ENCODE results near the gene SDR42E2. TPM values are rescaled to one million over a fixed set of nuclear protein-coding genes. Genes with fewer than 3 reads are reported as not detected.

Gene SDR42E2
- polyA plus RNA-seq, 1 donor from 2014 or later: not detected

DNA sequence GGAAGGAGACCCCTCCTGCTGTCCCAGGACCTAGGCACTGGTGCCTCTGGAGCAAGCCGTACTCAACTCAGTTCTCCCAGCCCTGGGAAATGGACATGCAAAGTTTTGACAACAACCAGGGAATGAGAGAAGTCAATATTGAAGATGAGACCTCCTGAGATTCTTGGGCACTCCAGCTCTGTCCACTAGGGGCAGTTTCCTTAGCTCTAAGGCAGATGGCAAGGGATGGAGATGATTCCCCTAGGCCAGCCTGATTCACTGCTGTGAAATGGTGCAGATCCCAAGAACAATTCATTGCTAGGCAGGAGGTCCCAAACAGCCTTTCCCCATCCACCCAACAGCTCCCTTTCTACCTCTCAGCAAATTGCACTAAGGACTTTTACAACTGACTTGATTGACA is 20.5 kb upstream of the SDR42E2 start:
- Histone ChIP-seq H2AFZ (ENCODE audit: low read depth, low read length) (no peak overlapping the region), H3K27me3 (ENCODE audit: insufficient read depth, low read depth, low read length) (no peaks in the 10 kb centered on the region), H3K9ac (ENCODE audit: low read length) (no peak overlapping the region), H3F3A (ENCODE audit: insufficient read depth, low read length, poor library complexity, severe bottlenecking) (no peaks in the 10 kb centered on the region), H3K4me2 (ENCODE audit: low read length) (no peak overlapping the region), H3K79me2 (replicated peaks; ENCODE audit: insufficient read depth, low read length) (no peaks in the 10 kb centered on the region), H3K36me3 (ENCODE audit: insufficient read depth, low read length) (no peaks in the 10 kb centered on the region), H3K4me3 (ENCODE audit: low read length) (no peak overlapping the region), H3K9me2 (ENCODE audit: insufficient read depth, low read length) (no peaks in the 10 kb centered on the region), H3K9me3 (ENCODE audit: low read length) (no peaks in the 10 kb centered on the region), H3K27ac (ENCODE audit: low read length) (no peak overlapping the region), H4K20me1 (ENCODE audit: insufficient read depth) (no peaks in the 10 kb centered on the region)
- no peak for TF ChIP-seq SMC3 (conservative IDR thresholded peaks at IDR 0.05; ENCODE audit: poor library complexity)
- no peak for TF ChIP-seq POLR2AphosphoS5 (IDR thresholded peaks at IDR 0.05)
- TF ChIP-seq CTCF (IDR thresholded peaks at IDR 0.05; ENCODE audit: poor library complexity, severe bottlenecking): no peak
- TF ChIP-seq MXI1 (conservative IDR thresholded peaks at IDR 0.05; ENCODE audit: poor library complexity, severe bottlenecking): no peak
- no peak for TF ChIP-seq RAD21 (conservative IDR thresholded peaks at IDR 0.05)
- TF ChIP-seq TAF1 (IDR thresholded peaks at IDR 0.05; ENCODE audit: low read depth): no peak
- no peak for TF ChIP-seq EP300 (conservative IDR thresholded peaks at IDR 0.05; ENCODE audit: poor library complexity, severe bottlenecking)
- TF ChIP-seq, protein P1, sequence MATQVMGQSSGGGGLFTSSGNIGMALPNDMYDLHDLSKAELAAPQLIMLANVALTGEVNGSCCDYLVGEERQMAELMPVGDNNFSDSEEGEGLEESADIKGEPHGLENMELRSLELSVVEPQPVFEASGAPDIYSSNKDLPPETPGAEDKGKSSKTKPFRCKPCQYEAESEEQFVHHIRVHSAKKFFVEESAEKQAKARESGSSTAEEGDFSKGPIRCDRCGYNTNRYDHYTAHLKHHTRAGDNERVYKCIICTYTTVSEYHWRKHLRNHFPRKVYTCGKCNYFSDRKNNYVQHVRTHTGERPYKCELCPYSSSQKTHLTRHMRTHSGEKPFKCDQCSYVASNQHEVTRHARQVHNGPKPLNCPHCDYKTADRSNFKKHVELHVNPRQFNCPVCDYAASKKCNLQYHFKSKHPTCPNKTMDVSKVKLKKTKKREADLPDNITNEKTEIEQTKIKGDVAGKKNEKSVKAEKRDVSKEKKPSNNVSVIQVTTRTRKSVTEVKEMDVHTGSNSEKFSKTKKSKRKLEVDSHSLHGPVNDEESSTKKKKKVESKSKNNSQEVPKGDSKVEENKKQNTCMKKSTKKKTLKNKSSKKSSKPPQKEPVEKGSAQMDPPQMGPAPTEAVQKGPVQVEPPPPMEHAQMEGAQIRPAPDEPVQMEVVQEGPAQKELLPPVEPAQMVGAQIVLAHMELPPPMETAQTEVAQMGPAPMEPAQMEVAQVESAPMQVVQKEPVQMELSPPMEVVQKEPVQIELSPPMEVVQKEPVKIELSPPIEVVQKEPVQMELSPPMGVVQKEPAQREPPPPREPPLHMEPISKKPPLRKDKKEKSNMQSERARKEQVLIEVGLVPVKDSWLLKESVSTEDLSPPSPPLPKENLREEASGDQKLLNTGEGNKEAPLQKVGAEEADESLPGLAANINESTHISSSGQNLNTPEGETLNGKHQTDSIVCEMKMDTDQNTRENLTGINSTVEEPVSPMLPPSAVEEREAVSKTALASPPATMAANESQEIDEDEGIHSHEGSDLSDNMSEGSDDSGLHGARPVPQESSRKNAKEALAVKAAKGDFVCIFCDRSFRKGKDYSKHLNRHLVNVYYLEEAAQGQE (IDR thresholded peaks at IDR 0.05; ENCODE audit: borderline replicate concordance): no peak
- no peak for TF ChIP-seq EZH2 (IDR thresholded peaks at IDR 0.05; ENCODE audit: borderline replicate concordance, insufficient read depth, low read length, poor library complexity, severe bottlenecking)

DNA sequence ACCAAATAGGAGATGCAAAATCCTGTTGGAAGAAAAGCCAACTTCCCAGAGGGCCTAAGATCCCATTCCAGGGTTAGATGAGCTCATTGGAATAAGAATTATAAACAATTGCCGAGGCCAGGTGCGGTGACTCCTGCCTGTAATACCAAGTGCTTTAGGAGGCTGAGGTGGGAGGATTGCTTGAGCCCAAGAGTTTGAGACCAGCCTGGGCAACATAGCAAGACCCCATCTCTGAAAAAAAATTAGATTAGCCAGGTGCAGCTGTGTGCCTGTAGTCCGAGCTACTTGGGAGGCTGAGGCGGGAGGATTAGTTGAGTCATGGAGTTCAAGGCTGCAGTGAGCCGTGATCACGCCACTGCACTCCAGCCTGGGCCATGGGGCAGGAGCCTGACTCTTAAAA is 17.8 kb upstream of the SDR42E2 start:
- Histone ChIP-seq H3K9me2 (ENCODE audit: insufficient read depth, low read length) (no peaks in the 10 kb centered on the region), H3K36me3 (ENCODE audit: insufficient read depth, low read length) (no peaks in the 10 kb centered on the region), H3F3A (ENCODE audit: insufficient read depth, low read length, poor library complexity, severe bottlenecking) (no peaks in the 10 kb centered on the region), H2AFZ (ENCODE audit: low read depth, low read length) (no peak overlapping the region), H3K4me2 (ENCODE audit: low read length) (no peak overlapping the region), H3K9me3 (ENCODE audit: low read length) (no peaks in the 10 kb centered on the region), H4K20me1 (ENCODE audit: insufficient read depth) (no peaks in the 10 kb centered on the region), H3K4me3 (ENCODE audit: low read length) (no peak overlapping the region), H3K79me2 (replicated peaks; ENCODE audit: insufficient read depth, low read length) (no peaks in the 10 kb centered on the region), H3K27me3 (ENCODE audit: insufficient read depth, low read depth, low read length) (no peaks in the 10 kb centered on the region), H3K9ac (ENCODE audit: low read length) (no peak overlapping the region), H3K27ac (ENCODE audit: low read length) (no peak overlapping the region)
- no peak for TF ChIP-seq EZH2 (IDR thresholded peaks at IDR 0.05; ENCODE audit: borderline replicate concordance, insufficient read depth, low read length, poor library complexity, severe bottlenecking)
- TF ChIP-seq, protein P1 (IDR thresholded peaks at IDR 0.05; ENCODE audit: borderline replicate concordance): no peak
- TF ChIP-seq CTCF (IDR thresholded peaks at IDR 0.05; ENCODE audit: poor library complexity, severe bottlenecking): no peak
- TF ChIP-seq EP300 (conservative IDR thresholded peaks at IDR 0.05; ENCODE audit: poor library complexity, severe bottlenecking): no peak
- no peak for TF ChIP-seq POLR2AphosphoS5 (IDR thresholded peaks at IDR 0.05)
- TF ChIP-seq SMC3 (conservative IDR thresholded peaks at IDR 0.05; ENCODE audit: poor library complexity): no peak
- TF ChIP-seq MXI1 (conservative IDR thresholded peaks at IDR 0.05; ENCODE audit: poor library complexity, severe bottlenecking): no peak
- TF ChIP-seq TAF1 (IDR thresholded peaks at IDR 0.05; ENCODE audit: low read depth): no peak
- TF ChIP-seq RAD21 (conservative IDR thresholded peaks at IDR 0.05): no peak

All from neural cell (in vitro differentiated cells).